Hematopoietic multipotent progenitor cell treated with erythropoietin and hydrocortisone succinate and interleukin-3 and kit ligand, for 17 days (in vitro differentiated cells): ENCODE measurements around the gene ADGRL3.

ENCODE experiments used
- DNase-seq: peaks from one replicate; pipeline ENCODE4 v3.0.0-alpha.2; 2015; ENCODE audit warnings: low spot score

Gene ADGRL3

GRCh38 chr4:61277785-61278760 is 77.9 kb downstream of the ADGRL3 start:
- no peak for DNase-seq

- DNase-seq: no peak
These were observed 92.2 kb downstream of the ADGRL3 start for GRCh38 chr4:61292322-61292721.

GRCh38 chr4:61293707-61294400 is 93.7 kb downstream of the ADGRL3 start:
- DNase-seq: no peak

GRCh38 chr4:61294936-61295335 is 94.8 kb downstream of the ADGRL3 start:
- no peak for DNase-seq

- no peak for DNase-seq
These were observed 96.0 kb downstream of the ADGRL3 start for GRCh38 chr4:61296144-61296543.

GRCh38 chr4:61298178-61298740 is 98.1 kb downstream of the ADGRL3 start:
- no peak for DNase-seq

- DNase-seq: no peak
These were observed 99.2 kb downstream of the ADGRL3 start for GRCh38 chr4:61299316-61299715.

- DNase-seq: no peak
These were observed 100.2 kb downstream of the ADGRL3 start for GRCh38 chr4:61300266-61300844.

- DNase-seq: no peak
These were observed 101.1 kb downstream of the ADGRL3 start for GRCh38 chr4:61301271-61301670.

- no peak for DNase-seq
These were observed 107.9 kb downstream of the ADGRL3 start for GRCh38 chr4:61308033-61308432.

GRCh38 chr4:61309616-61310015 is 109.5 kb downstream of the ADGRL3 start:
- DNase-seq: no peak

- DNase-seq: no peak
These were observed 112.4 kb downstream of the ADGRL3 start for GRCh38 chr4:61312526-61312925.

- no peak for DNase-seq
These were observed 118.3 kb downstream of the ADGRL3 start for GRCh38 chr4:61318431-61318830.

- DNase-seq: no peak
These were observed 119.0 kb downstream of the ADGRL3 start for GRCh38 chr4:61319156-61319555.

GRCh38 chr4:61320154-61320553 is 120.0 kb downstream of the ADGRL3 start:
- no peak for DNase-seq

GRCh38 chr4:61320631-61321030 is 120.5 kb downstream of the ADGRL3 start:
- DNase-seq: no peak

GRCh38 chr4:61332693-61333092 is 132.6 kb downstream of the ADGRL3 start:
- DNase-seq: no peak

GRCh38 chr4:61333490-61333889 is 133.4 kb downstream of the ADGRL3 start:
- no peak for DNase-seq

- no peak for DNase-seq
These were observed 135.2 kb downstream of the ADGRL3 start for GRCh38 chr4:61335241-61335763.

- no peak for DNase-seq
These were observed 136.4 kb downstream of the ADGRL3 start for GRCh38 chr4:61336488-61336887.

GRCh38 chr4:61336916-61337315 is 136.8 kb downstream of the ADGRL3 start:
- no peak for DNase-seq

- no peak for DNase-seq
These were observed 141.9 kb downstream of the ADGRL3 start for GRCh38 chr4:61342061-61342460.
